ENCODE data around the gene PRR12. TPM values are rescaled to one million over a fixed set of nuclear protein-coding genes. Genes with fewer than 3 reads are reported as not detected.

PRR12 gene
- total RNA-seq, 1 donor from 2014 or later: 15.6 TPM

DNA sequence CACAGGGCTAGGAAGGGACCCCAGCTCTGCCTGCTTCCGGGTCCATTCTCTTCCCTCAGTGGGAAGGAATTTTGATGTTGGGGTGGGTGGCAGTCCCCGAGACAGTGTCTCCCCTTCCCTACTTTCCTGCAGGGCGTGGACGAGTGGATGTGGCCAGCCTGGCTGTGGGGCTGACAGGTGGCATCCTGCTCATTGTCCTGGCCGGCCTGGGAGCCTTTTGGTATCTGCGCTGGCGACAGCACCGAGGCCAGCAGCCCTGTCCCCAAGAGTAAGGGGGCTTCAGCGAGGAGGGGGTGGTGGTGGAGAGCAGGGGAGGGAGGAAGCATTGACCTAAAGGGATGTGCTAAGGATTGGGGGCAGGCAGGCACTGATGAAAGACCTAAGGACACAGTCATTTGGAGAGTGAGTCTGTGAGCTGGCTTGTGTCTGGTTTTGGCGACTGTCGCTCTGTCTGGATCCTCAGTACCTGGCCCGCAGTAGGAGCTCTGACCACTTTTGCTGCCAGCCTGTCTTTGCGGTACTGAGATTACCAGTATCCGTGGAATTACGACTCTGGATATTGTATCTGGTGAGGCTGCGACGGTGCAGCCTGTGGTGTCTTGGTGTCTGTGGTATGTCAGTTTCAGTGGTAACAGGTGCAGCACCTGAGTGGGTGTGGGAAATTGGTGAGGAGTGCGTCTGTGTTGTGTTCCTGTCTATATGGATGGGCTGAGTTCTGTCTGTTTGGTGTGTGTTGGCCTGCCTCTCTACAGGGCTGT lies 2.4 kb upstream of the PRR12 start:
- DNase-seq: no peak
- ATAC-seq: no peak
- intact Hi-C loops (cut with micrococcal nuclease): no loop called here

DNA sequence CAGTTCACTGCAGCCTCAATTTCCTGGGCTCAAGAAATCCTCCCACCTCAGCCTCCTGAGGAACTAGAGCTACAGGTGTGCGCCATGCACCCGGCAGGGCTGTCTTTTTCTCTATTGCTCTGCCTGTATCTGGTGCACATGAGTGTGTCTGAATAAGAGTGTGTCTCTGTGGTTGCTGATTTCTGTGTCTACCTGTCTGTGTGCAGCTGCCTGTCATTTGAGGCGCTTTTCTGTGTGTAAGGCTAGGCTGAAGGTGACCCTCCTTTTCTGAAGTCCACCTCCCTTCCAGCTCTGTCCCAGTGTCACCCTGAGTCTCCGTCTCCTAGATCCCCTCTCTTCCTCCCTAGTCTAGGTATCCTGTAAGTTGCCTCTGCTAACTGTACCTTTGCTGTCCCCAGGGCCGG lies 1.5 kb upstream of the PRR12 start:
- no peak for ATAC-seq
- DNase-seq: no peak
- intact Hi-C loops (cut with micrococcal nuclease): no loop called here

- intact Hi-C loops (cut with micrococcal nuclease): no loop called here
- DNase-seq (peak; percentile 97), ATAC-seq (peak; percentile 84)
Measured at GRCh38 chr19:49590071-49590970, 661 bp upstream of the PRR12 start.

GRCh38 chr19:49591731-49592485 lies 926 bp downstream of the PRR12 start:
- DNase-seq: peak; percentile 65
- intact Hi-C loops (cut with micrococcal nuclease): no loop called here
- peak; percentile 2 for ATAC-seq

DNA sequence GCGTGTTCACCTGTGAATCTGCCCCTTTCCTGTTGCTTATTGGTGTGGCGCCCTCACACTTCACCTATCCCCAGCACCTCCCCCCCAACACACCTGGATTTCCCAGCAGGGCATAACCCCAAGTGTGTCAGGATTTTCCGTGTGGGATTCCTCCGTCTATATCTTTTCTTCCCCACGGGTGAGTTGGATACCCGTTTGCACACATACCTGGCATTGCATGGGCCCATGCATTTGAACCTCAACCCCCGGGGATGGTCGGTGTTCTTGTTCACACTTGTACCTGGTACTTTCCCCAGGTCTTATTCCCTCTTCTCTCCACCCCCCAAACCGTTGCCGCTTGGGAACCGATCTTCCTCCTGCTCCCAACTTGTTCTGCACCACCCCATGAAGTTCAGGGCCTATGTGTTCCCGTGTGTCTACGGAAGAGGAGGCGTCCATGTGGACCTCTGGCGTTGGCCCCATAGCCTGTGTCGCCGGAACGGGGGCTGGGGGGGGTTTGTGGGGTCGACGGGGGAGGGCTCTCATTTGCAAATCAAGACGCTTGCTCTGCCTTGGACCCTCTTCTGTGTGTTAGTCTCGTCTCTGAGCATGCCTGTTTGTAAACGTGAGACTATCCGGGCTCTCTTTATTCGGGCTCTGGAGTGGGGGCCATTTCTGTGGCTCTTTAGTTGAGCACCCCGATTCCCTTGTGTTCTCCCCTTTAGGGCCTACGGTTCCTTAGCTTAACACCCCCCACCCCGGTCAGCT lies 1.7 kb downstream of the PRR12 start:
- intact Hi-C loops (cut with micrococcal nuclease): no loop called here
- no peak for ATAC-seq
- no peak for DNase-seq

GRCh38 chr19:49593233-49594113 lies 2.5 kb downstream of the PRR12 start:
- peak; percentile 61 for ATAC-seq
- DNase-seq: peak; percentile 95
- intact Hi-C loops (cut with micrococcal nuclease): no loop called here

GRCh38 chr19:49594157-49594992 lies 3.4 kb downstream of the PRR12 start:
- intact Hi-C loops (cut with micrococcal nuclease): no loop called here
- ATAC-seq (no peak), DNase-seq (no peak)

GRCh38 chr19:49594993-49595818 lies 4.2 kb downstream of the PRR12 start:
- no peak for ATAC-seq
- DNase-seq: no peak
- intact Hi-C loops (cut with micrococcal nuclease): no loop called here

GRCh38 chr19:49595819-49596404 lies 4.9 kb downstream of the PRR12 start:
- DNase-seq (no peak), ATAC-seq (no peak)
- intact Hi-C loops (cut with micrococcal nuclease): no loop called here

DNA sequence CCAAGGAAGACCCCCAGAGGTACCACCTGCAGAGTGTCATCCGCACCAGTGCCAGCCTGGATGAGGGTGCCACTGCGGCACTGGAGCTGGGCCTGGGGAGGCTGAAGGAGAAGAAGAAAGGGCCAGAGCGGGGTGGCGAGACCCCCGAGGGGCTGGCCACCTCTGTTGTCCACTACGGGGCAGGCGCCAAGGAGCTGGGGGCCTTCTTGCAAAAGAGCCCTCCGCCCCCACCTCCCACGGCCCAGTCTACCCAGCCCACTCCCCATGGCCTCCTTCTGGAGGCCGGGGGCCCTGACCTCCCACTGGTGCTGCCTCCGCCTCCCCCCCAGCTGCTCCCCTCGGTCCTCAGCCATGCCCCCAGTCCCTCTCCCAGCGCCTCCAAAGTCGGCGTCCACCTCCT lies 5.4 kb downstream of the PRR12 start:
- DNase-seq (no peak), ATAC-seq (no peak)
- intact Hi-C loops (cut with micrococcal nuclease): no loop called here

- intact Hi-C loops (cut with micrococcal nuclease): no loop called here
- no peak for DNase-seq
- ATAC-seq: no peak
Measured at GRCh38 chr19:49596954-49597702, 6.1 kb downstream of the PRR12 start.

- DNase-seq (no peak), ATAC-seq (no peak)
- intact Hi-C loops (cut with micrococcal nuclease): no loop called here
Measured at GRCh38 chr19:49597703-49597974, 6.7 kb downstream of the PRR12 start.

DNA sequence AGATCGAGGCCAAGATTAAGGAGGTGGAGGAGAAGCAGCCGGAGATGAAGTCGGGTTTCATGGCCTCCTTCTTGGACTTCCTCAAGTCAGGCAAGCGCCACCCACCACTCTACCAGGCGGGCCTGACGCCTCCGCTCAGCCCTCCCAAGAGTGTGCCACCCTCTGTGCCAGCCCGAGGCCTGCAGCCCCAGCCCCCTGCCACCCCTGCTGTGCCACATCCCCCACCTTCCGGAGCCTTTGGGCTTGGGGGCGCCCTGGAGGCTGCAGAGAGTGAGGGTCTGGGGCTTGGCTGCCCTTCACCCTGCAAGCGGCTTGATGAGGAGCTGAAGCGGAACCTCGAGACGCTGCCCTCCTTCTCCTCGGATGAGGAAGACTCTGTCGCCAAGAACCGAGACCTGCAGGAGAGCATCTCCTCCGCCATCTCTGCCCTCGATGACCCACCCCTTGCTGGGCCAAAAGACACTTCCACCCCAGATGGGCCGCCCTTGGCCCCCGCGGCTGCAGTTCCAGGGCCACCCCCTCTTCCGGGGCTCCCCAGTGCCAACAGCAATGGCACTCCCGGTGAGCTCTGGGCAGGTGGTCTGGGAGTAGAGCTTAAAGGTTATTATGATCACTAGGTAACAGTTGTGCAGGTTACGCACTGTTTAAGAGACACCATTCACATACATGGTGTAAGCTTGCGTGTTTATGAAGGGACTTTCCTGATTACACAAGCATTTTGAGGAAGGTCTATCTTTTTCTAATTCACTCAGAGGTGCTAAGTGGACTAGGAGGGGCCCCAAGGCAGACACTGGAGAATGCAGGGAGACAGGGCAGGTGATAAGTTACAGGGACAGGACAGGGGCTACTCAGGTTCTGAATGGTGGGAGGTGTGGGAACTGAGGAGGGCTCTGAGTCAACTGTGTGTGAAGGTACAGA lies 8.7 kb downstream of the PRR12 start:
- intact Hi-C loops (cut with micrococcal nuclease): no loop called here
- ATAC-seq: no peak
- no peak for DNase-seq

- DNase-seq (no peak), ATAC-seq (no peak)
- intact Hi-C loops (cut with micrococcal nuclease): no loop called here
Measured at GRCh38 chr19:49601482-49602038, 10.6 kb downstream of the PRR12 start.

Data from left ventricle myocardium superior (tissue), 1 donor.